SH-SY5Y (cell line): Measurements from ENCODE around the gene DSTN.

ENCODE experiments used
- GATA2 ChIP-seq: IDR thresholded peaks from 2 replicates; pipeline ENCODE4 v1.6.1; 2011; ENCODE audit warnings: mild to moderate bottlenecking, low read depth, low read length
- GATA3 ChIP-seq: IDR thresholded peaks from 2 replicates; pipeline ENCODE4 v1.6.1; 2011; ENCODE audit warnings: low read depth, mild to moderate bottlenecking, low read length, moderate library complexity

DSTN gene

GRCh38 chr20:17580895-17581294, 11.0 kb downstream of the DSTN start:
- TF ChIP-seq GATA2, result no peak
- TF ChIP-seq GATA3, result no peak

DNA sequence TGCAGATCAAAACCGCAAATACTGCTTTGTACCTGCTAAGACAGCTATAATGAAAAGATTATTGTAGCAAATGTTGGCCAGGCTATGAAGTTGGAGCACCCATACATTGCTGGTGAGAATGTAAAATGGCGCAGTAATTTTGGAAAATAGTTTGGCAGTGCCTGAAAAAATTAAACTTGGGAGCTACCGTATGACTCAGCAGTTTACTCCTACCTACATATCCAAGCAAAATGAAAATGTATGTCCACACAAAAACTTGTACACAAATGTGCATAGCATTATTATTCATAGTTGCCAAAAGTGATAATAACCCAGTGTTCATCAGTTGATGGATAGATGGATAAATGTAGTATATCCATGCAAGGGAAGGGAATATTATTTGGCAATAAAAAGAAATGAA, 13.3 kb downstream of the DSTN start:
- TF ChIP-seq GATA2 (no peak), GATA3 (no peak)

DNA sequence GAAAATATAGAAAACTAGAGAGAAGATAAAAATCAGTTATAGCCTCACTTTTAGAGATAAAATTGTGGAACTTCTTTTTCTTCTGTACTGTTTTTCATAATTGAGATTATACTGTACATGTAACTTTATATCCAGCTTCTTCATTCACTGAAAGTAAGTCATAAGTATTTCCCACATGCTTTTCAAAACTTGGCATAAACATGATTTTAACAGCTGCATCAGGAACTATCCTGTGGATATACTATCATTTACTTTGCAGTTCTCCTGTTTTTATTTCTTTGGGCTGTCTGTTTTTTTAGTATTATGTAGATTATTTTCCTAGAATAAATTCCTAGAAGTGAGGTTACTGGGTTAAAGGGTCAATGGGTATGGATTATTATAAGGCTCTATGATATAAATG, 14.8 kb downstream of the DSTN start:
- no peak for TF ChIP-seq GATA3
- TF ChIP-seq GATA2, result no peak

- TF ChIP-seq GATA3 (no peak), GATA2 (no peak)
Measured at GRCh38 chr20:17586250-17586649, 16.4 kb downstream of the DSTN start.

GRCh38 chr20:17587148-17587547, 17.3 kb downstream of the DSTN start:
- TF ChIP-seq GATA3 (no peak), GATA2 (no peak)

GRCh38 chr20:17587824-17588223, 17.9 kb downstream of the DSTN start:
- no peak for TF ChIP-seq GATA3
- no peak for TF ChIP-seq GATA2

DNA sequence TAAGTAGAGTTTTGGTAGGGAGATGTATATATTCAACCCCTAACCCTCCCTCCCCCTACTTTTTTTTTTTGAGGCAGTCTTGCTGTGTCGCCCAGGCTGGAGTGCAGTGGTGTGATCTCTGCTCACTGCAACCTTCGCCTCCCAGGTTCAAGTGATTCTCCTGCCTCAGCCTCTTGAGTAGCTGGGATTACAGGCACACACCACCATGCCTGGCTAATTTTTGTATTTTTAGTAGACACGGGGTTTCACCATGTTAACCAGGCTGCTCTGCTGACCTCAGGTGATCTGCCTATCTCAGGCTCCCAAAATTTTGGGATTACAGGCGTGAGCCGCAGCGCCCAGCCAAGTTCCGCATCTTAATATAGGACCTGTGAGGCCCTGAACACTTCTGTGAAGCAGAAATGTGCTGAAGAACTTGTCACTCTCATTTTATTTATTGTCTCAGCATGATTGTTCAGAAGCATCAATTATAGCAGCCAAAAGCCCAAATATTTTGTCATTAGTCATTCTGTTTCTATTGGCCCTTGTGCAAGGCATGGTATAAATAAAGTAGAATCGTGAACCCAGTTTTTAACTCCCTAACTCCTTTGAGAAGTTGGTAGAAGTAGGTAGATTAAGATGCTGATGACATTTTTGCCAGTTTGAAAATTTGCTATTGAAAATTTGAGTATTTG, 19.4 kb downstream of the DSTN start:
- TF ChIP-seq GATA3 (no peak), GATA2 (no peak)

GRCh38 chr20:17590245-17590644, 20.4 kb downstream of the DSTN start:
- TF ChIP-seq GATA3, result no peak
- no peak for TF ChIP-seq GATA2

DNA sequence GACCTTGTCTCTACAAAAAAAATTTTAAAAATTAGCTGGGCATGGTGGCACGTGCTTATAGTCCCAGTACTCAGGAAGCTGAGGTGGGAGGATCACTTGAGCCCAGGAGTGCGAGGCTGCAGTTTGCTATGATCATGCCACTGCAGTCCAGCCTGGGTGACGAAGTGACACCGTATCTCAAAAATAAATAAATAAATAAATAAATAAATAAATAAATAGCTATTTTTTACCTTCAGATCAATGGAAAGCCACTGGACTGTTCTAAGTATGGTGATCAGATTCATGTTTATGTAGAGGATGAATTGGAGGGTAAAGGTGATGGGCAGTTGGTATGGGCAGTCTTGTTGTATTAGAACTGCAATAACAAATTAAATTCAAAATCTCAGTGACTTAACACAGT, 24.0 kb downstream of the DSTN start:
- TF ChIP-seq GATA3 (no peak), GATA2 (no peak)

DNA sequence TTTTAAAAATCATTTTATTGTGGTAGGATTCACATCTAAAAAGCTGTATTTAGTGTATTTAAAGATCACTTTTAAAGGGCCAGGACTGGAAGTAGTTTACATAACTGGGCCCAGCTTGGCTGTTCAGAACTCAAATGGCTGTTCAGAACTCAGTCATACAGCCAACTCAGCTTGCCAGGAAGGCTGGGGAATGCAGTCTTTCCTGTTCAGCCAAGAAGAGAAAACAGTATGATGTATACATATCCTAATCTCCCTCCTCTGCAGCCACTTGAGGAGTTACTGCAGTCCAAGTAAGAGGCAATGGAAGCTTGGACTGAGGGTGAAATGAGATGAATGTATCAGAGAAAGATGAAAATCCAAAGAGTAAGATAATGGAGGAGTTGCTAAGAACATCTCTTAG, 24.6 kb downstream of the DSTN start:
- TF ChIP-seq GATA3 (no peak), GATA2 (no peak)

GRCh38 chr20:17595856-17596255, 26.0 kb downstream of the DSTN start:
- no peak for TF ChIP-seq GATA2
- TF ChIP-seq GATA3, result no peak

GRCh38 chr20:17598013-17598550, 28.2 kb downstream of the DSTN start:
- TF ChIP-seq GATA3 (no peak), GATA2 (no peak)

- TF ChIP-seq GATA3 (no peak), GATA2 (no peak)
Measured at GRCh38 chr20:17601957-17602356, 32.1 kb downstream of the DSTN start.

- no peak for TF ChIP-seq GATA3
- no peak for TF ChIP-seq GATA2
Measured at GRCh38 chr20:17602493-17602892, 32.6 kb downstream of the DSTN start.

DNA sequence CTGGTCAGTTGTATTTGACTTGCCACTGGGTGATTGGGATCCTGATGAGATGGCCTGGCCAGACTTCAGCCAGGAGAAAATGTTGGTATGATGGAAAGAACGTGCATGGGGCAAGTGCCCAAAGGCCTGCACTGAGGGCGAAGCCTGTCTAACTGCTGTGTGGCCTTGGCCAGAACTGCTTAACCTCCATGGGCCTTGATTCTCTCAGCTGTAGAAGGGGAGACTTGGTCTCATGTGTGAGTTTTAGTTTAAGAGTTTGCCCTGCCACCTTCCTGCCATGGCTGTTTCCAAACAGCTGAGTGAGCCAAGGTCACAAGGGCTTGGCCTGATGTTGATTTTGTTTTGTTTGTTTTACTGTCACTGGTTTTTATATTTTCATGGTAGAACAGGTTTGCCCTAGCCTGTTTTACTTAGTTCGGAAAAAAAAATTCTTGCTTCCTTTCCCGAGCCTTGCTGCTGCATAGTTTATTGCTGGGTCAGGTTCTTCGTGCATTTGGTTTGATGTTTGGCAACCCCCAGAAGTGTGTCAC, 35.3 kb downstream of the DSTN start:
- TF ChIP-seq GATA2 (no peak), GATA3 (no peak)
